H1 (cell line): ENCODE results near the gene ATP9B. TPM values are rescaled to one million over a fixed set of nuclear protein-coding genes. Genes with fewer than 3 reads are reported as not detected.

Experiments used
- ASH2L ChIP-seq: fragments of 200-600, 300-600 bp; sonication (generic); IDR thresholded peaks from one replicate; pipeline ENCODE4 v1.7.1; 2017; ENCODE audit warnings: low read length
- CTBP2 ChIP-seq: IDR thresholded peaks from 2 replicates; pipeline ENCODE4 v1.7.0; 2011; ENCODE audit warnings: borderline replicate concordance, mild to moderate bottlenecking, moderate library complexity, mixed read lengths, low read length; ENCODE audit not compliant: insufficient read depth, insufficient read length
- CTCF ChIP-seq, 3 experiments: IDR thresholded peaks; 1 replicate in 2 of 3; 2 replicates in 1 of 3; pipeline versions ENCODE4 v1.5.1 to v1.6.1; 2011; ENCODE audit warnings: low read length in 3 of 3, mild to moderate bottlenecking in 3 of 3, inconsistent platforms in 2 of 3, low read depth in 1 of 3, moderate library complexity in 1 of 3; ENCODE audit not compliant: insufficient read depth in 1 of 3; ENCODE audit errors: control extremely low read depth in 1 of 3
- HDAC2 ChIP-seq, 2 experiments: fragments of 300-600 bp in 1 of 2; sonication (generic) in 1 of 2; IDR thresholded peaks; 2 replicates each; pipeline ENCODE4 v1.6.1; 2011 to 2012; ENCODE audit warnings: low read depth in 2 of 2, low read length in 2 of 2, mild to moderate bottlenecking in 2 of 2, moderate library complexity in 2 of 2, borderline replicate concordance in 1 of 2, inconsistent platforms in 1 of 2
- POLR2AphosphoS5 ChIP-seq: IDR thresholded peaks from 2 replicates; pipeline ENCODE4 v1.6.1; 2011; ENCODE audit warnings: low read depth, low read length
- SAP30 ChIP-seq: fragments of 300-600 bp; sonication (generic); IDR thresholded peaks from 2 replicates; pipeline ENCODE4 v1.7.1; 2012; ENCODE audit warnings: low read length, moderate library complexity, mild to moderate bottlenecking, inconsistent platforms; ENCODE audit not compliant: insufficient read depth, insufficient replicate concordance
- TAF7 ChIP-seq: optimal IDR thresholded peaks from 2 replicates; pipeline ENCODE3; 2011; ENCODE audit warnings: low read depth, mild to moderate bottlenecking, inconsistent platforms, low read length, moderate library complexity, borderline replicate concordance
- polyA plus RNA-seq, 7 experiments: library from polyadenylated mRNA; depleted of rRNA in 3 of 7; stranded (reverse) in 5 of 7; unstranded in 2 of 7; fragments of >200 nt in 5 of 7; fragments of 200-250 nt in 2 of 7; gene quantifications; 1 replicate in 5 of 7; 2 replicates in 1 of 7; 4 replicates in 1 of 7; pipeline versions ENCODE4 v1.2.1 to v1.2.3, GENCODE V29; 2011 to 2013; ENCODE audit warnings: missing spikeins in 2 of 7, mixed read lengths in 2 of 7
- total RNA-seq: library from RNA; stranded (reverse); fragmentation: NEBNext Ultra II Directional; extraction: Animal tissue kit (Norgen Biotek cat#: 25700); gene quantifications from 2 replicates; pipeline ENCODE4 v1.2.1, GENCODE V29; 2021
- TF ChIP-seq, protein P1 (sequence below): fragments of 300-600 bp; sonication (generic); IDR thresholded peaks from 2 replicates; pipeline ENCODE4 v1.7.1; 2012; ENCODE audit warnings: low read length, moderate library complexity, mild to moderate bottlenecking, inconsistent platforms; ENCODE audit not compliant: insufficient replicate concordance

The ATP9B gene
- total and polyA plus RNA-seq, 2 of the 8 experiments (the other 6 are each of a cell fraction or from before 2014, with no cell fraction given): 15.1 to 21.7 TPM

DNA sequence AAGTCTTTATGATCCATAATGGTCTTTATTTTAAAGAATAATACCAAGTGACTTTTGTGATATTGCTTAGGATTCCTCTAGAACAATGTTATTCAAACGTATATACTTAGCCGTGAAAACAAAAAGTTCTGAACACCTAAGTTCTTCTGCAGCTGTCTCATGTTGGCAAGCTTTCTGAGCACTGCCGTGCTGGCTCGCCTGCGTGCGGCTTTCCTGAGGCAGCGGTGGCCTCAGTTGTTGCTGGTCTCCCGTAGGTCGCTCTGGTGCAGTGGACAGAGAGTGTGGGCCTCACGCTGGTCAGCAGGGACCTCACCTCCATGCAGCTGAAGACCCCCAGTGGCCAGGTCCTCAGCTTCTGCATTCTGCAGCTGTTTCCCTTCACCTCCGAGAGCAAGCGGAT lies 259.7 kb downstream of the ATP9B start (continued):
- TF ChIP-seq, protein P1, sequence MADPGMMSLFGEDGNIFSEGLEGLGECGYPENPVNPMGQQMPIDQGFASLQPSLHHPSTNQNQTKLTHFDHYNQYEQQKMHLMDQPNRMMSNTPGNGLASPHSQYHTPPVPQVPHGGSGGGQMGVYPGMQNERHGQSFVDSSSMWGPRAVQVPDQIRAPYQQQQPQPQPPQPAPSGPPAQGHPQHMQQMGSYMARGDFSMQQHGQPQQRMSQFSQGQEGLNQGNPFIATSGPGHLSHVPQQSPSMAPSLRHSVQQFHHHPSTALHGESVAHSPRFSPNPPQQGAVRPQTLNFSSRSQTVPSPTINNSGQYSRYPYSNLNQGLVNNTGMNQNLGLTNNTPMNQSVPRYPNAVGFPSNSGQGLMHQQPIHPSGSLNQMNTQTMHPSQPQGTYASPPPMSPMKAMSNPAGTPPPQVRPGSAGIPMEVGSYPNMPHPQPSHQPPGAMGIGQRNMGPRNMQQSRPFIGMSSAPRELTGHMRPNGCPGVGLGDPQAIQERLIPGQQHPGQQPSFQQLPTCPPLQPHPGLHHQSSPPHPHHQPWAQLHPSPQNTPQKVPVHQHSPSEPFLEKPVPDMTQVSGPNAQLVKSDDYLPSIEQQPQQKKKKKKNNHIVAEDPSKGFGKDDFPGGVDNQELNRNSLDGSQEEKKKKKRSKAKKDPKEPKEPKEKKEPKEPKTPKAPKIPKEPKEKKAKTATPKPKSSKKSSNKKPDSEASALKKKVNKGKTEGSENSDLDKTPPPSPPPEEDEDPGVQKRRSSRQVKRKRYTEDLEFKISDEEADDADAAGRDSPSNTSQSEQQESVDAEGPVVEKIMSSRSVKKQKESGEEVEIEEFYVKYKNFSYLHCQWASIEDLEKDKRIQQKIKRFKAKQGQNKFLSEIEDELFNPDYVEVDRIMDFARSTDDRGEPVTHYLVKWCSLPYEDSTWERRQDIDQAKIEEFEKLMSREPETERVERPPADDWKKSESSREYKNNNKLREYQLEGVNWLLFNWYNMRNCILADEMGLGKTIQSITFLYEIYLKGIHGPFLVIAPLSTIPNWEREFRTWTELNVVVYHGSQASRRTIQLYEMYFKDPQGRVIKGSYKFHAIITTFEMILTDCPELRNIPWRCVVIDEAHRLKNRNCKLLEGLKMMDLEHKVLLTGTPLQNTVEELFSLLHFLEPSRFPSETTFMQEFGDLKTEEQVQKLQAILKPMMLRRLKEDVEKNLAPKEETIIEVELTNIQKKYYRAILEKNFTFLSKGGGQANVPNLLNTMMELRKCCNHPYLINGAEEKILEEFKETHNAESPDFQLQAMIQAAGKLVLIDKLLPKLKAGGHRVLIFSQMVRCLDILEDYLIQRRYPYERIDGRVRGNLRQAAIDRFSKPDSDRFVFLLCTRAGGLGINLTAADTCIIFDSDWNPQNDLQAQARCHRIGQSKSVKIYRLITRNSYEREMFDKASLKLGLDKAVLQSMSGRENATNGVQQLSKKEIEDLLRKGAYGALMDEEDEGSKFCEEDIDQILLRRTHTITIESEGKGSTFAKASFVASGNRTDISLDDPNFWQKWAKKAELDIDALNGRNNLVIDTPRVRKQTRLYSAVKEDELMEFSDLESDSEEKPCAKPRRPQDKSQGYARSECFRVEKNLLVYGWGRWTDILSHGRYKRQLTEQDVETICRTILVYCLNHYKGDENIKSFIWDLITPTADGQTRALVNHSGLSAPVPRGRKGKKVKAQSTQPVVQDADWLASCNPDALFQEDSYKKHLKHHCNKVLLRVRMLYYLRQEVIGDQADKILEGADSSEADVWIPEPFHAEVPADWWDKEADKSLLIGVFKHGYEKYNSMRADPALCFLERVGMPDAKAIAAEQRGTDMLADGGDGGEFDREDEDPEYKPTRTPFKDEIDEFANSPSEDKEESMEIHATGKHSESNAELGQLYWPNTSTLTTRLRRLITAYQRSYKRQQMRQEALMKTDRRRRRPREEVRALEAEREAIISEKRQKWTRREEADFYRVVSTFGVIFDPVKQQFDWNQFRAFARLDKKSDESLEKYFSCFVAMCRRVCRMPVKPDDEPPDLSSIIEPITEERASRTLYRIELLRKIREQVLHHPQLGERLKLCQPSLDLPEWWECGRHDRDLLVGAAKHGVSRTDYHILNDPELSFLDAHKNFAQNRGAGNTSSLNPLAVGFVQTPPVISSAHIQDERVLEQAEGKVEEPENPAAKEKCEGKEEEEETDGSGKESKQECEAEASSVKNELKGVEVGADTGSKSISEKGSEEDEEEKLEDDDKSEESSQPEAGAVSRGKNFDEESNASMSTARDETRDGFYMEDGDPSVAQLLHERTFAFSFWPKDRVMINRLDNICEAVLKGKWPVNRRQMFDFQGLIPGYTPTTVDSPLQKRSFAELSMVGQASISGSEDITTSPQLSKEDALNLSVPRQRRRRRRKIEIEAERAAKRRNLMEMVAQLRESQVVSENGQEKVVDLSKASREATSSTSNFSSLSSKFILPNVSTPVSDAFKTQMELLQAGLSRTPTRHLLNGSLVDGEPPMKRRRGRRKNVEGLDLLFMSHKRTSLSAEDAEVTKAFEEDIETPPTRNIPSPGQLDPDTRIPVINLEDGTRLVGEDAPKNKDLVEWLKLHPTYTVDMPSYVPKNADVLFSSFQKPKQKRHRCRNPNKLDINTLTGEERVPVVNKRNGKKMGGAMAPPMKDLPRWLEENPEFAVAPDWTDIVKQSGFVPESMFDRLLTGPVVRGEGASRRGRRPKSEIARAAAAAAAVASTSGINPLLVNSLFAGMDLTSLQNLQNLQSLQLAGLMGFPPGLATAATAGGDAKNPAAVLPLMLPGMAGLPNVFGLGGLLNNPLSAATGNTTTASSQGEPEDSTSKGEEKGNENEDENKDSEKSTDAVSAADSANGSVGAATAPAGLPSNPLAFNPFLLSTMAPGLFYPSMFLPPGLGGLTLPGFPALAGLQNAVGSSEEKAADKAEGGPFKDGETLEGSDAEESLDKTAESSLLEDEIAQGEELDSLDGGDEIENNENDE: no peak
- no peak for TF ChIP-seq CTCF (IDR thresholded peaks at IDR 0.05; ENCODE audit: control extremely low read depth in 1 of 3, insufficient read depth in 1 of 3, low read depth in 1 of 3, low read length in 3 of 3)
- no peak for TF ChIP-seq POLR2AphosphoS5
- TF ChIP-seq ASH2L: no peak
- no peak for TF ChIP-seq TAF7
- TF ChIP-seq SAP30: no peak
- TF ChIP-seq CTBP2: no peak
- no peak for TF ChIP-seq HDAC2 (IDR thresholded peaks at IDR 0.05; ENCODE audit: borderline replicate concordance in 1 of 2, low read depth in 2 of 2, low read length in 2 of 2)
